Colonic mucosa (tissue), 4 donors: Measurements from ENCODE around the gene C4orf51. TPM values are rescaled to one million over a fixed set of nuclear protein-coding genes. Genes with fewer than 3 reads are reported as not detected.

Source experiments
- DNase-seq: peaks from one replicate; pipeline ENCODE4 v3.0.0-alpha.2; 2020
- H3K27ac ChIP-seq: fragments of 200-600 bp; one replicate; pipeline ENCODE4 v1.8.0; 2021
- H3K27me3 ChIP-seq: fragments of 200-600 bp; one replicate; pipeline ENCODE4 v1.8.0; 2021
- H3K36me3 ChIP-seq: fragments of 200-600 bp; one replicate; pipeline ENCODE4 v1.8.0; 2021
- H3K4me1 ChIP-seq: fragments of 200-600 bp; one replicate; pipeline ENCODE4 v1.8.0; 2021; ENCODE audit warnings: mild to moderate bottlenecking
- H3K4me3 ChIP-seq: fragments of 200-600 bp; one replicate; pipeline ENCODE4 v1.8.0; 2021
- H3K9ac ChIP-seq, 2 donors: one replicate each; pipeline ENCODE4 v1.7.0; 2013; ENCODE audit warnings: control low read depth in 2 of 2, low read depth in 2 of 2, low read length in 2 of 2
- H3K9me3 ChIP-seq: fragments of 200-600 bp; one replicate; pipeline ENCODE4 v1.8.0; 2021
- CTCF ChIP-seq: fragments of 200-600 bp; IDR thresholded peaks from one replicate; pipeline ENCODE4 v1.8.0; 2022; ENCODE audit warnings: antibody characterized with exemption, mild to moderate bottlenecking
- intact Hi-C: fragments of 100-400 bp; cut with DNase I; formaldehyde crosslinking; loops from one replicate; pipeline ENCODE4 v1.14.1; 2022
- total RNA-seq, 2 donors: library from RNA; stranded (reverse); fragmentation: NEBNext Ultra II Directional in 1 of 2; extraction: Animal tissue kit (Norgen Biotek cat#: 25700) in 1 of 2; gene quantifications; one replicate each; pipeline ENCODE4 v1.2.1, GENCODE V29; 2021
- donor health status: healthy.
- donor health status: DM: no; HTN: no; CAD: no.
- donor health status: DM: no; HTN: no; CAD: no.

The C4orf51 gene
- total RNA-seq, 2 donors from 2014 or later: not detected

GRCh38 chr4:145781351-145781750 lies 101.4 kb downstream of the C4orf51 start:
- TF ChIP-seq CTCF: no peak
- no peak overlapping the region for H3K9ac ChIP-seq
- no peaks in the 10 kb centered on the region for H3K9me3 ChIP-seq
- H3K4me1 ChIP-seq: no peaks in the 10 kb centered on the region
- no peak overlapping the region for H3K27ac ChIP-seq
- no peak overlapping the region for H3K4me3 ChIP-seq
- intact Hi-C loops: no loop called here
- DNase-seq: no peak
- no peaks in the 10 kb centered on the region for H3K36me3 ChIP-seq
- no peaks in the 10 kb centered on the region for H3K27me3 ChIP-seq

Other genes with a start within 250 kb of the C4orf51 start
- 10 to 100 TPM; 40.4 to 47.3 TPM for gene SMAD1, start 198.3 kb upstream of the C4orf51 start, total RNA-seq
- 10 to 100 TPM; 18.1 to 20.3 TPM for gene MMAA, start 60.8 kb upstream of the C4orf51 start, total RNA-seq